A549 treated with GW870086 at 1 μM for 4 hours (cell line): ENCODE results near the gene LSP1. TPM values are rescaled to one million over a fixed set of nuclear protein-coding genes. Genes with fewer than 3 reads are reported as not detected.

Source experiments
- total RNA-seq: library from RNA; stranded (reverse); fragments of 200-300 nt; extraction: Qiagen RNA extraction; gene quantifications from 5 replicates; pipeline ENCODE4 v1.2.3, GENCODE V29; 2022; ENCODE audit warnings: low read depth

LSP1 gene
- 1.2 to 3.2 TPM (median 2.2 TPM) in 5 replicates for total RNA-seq

GRCh38 chr11:1852877-1853276 is at the start of gene LSP1:
TSS of gene LSP1 (plus strand) at chr11:1853084. CDS start at chr11:1853145, 61 bp downstream.

GRCh38 chr11:1834779-1835670 is 17.9 kb upstream of the LSP1 start, which contains the start of gene SYT8:
TSS of gene SYT8 (plus strand) at chr11:1834990. CDS start at chr11:1835106, 116 bp downstream.

GRCh38 chr11:1838426-1839144 is 14.3 kb upstream of the LSP1 start, which contains the start of gene TNNI2:
TSS of gene TNNI2 (plus strand) at chr11:1838981. CDS start at chr11:1839697, 716 bp downstream.

GRCh38 chr11:1891831-1892115 is 38.9 kb downstream of the LSP1 start, which contains the start of gene PRR33:
TSS of gene PRR33 (minus strand) at chr11:1891895. CDS start at chr11:1890584, 1,311 bp downstream.

GRCh38 chr11:1919391-1920127 is 66.7 kb downstream of the LSP1 start, which contains the start of gene TNNT3:
TSS of gene TNNT3 (plus strand) at chr11:1919703. CDS start at chr11:1922875, 3,172 bp downstream.

Other genes with a start within 250 kb of the LSP1 start
- gene KRTAP5-3, start 244.6 kb upstream of the LSP1 start, total RNA-seq, result not detected in 5 replicates
- not detected in 5 replicates for gene KRTAP5-4, start 230.9 kb upstream of the LSP1 start, total RNA-seq
- gene KRTAP5-5, start 223.3 kb upstream of the LSP1 start, total RNA-seq, result not detected in 5 replicates
- not detected in 5 replicates for gene KRTAP5-6, start 155.9 kb upstream of the LSP1 start, total RNA-seq
- gene IFITM10, start 102.5 kb upstream of the LSP1 start, total RNA-seq, result 0.96 to 2.1 TPM (median 1.2 TPM) in 5 replicates
- 357 to 564 TPM (median 482 TPM) in 5 replicates for gene CTSD, start 89.2 kb upstream of the LSP1 start, total RNA-seq
- gene SYT8, start 18.1 kb upstream of the LSP1 start, total RNA-seq, result 0.21 to 1.00 TPM (median 0.36 TPM) in 5 replicates
- gene TNNI2, start 14.1 kb upstream of the LSP1 start, total RNA-seq, result 0.39 TPM in 1 of 5 replicates, not detected in the others
- not detected in 5 replicates for gene PRR33, start 38.8 kb downstream of the LSP1 start, total RNA-seq
- gene TNNT3, start 66.6 kb downstream of the LSP1 start, total RNA-seq, result 0.13 to 0.16 TPM (median 0.14 TPM) in 3 of 5 replicates, not detected in the others
- gene MRPL23, start 94.2 kb downstream of the LSP1 start, total RNA-seq, result 144 to 164 TPM (median 156 TPM) in 5 replicates
- gene H19, start 144.8 kb downstream of the LSP1 start, total RNA-seq, result 8.3 to 20.6 TPM (median 14.5 TPM) in 5 replicates